CD14-positive monocyte (primary cell): ENCODE data around the gene CNTN2. TPM values are rescaled to one million over a fixed set of nuclear protein-coding genes. Genes with fewer than 3 reads are reported as not detected.

Experiments
- DNase-seq, 3 donors: peaks; one replicate each; pipeline ENCODE4 v3.0.0-alpha.2; 2011 to 2022
- H2AFZ ChIP-seq: 2 replicates; pipeline ENCODE4 v1.6.0; 2012; ENCODE audit warnings: mild to moderate bottlenecking, low read depth, low read length, inconsistent platforms; ENCODE audit not compliant: insufficient read depth, poor library complexity, severe bottlenecking
- H3K27ac ChIP-seq, 2 donors: 1 replicate in 1 of 2; 2 replicates in 1 of 2; pipeline ENCODE4 v1.5.1; 2012 to 2013; ENCODE audit warnings: low read length in 2 of 2, control low read depth in 1 of 2, inconsistent platforms in 1 of 2, low read depth in 1 of 2, mild to moderate bottlenecking in 1 of 2
- H3K27me3 ChIP-seq, 2 donors: one replicate each; pipeline versions ENCODE4 v1.6.0 to v1.6.1; 2011 to 2013; ENCODE audit warnings: low read length in 2 of 2; ENCODE audit not compliant: control insufficient read depth in 2 of 2, insufficient read depth in 2 of 2
- H3K36me3 ChIP-seq, 2 donors: replicated peaks in 1 of 2; 1 replicate in 1 of 2; 2 replicates in 1 of 2; pipeline versions ENCODE4 v1.5.1 to v1.6.1; 2012 to 2013; ENCODE audit warnings: low read length in 2 of 2, control low read depth in 1 of 2, inconsistent platforms in 1 of 2, mild to moderate bottlenecking in 1 of 2; ENCODE audit not compliant: insufficient read depth in 2 of 2, control insufficient read depth in 1 of 2
- H3K4me1 ChIP-seq, 2 donors: 1 replicate in 1 of 2; 2 replicates in 1 of 2; pipeline versions ENCODE4 v1.5.1 to v1.6.1; 2012 to 2013; ENCODE audit warnings: low read length in 2 of 2, control low read depth in 1 of 2, inconsistent platforms in 1 of 2, mild to moderate bottlenecking in 1 of 2, moderate library complexity in 1 of 2; ENCODE audit not compliant: insufficient read depth in 2 of 2, control insufficient read depth in 1 of 2
- H3K4me2 ChIP-seq: replicated peaks from 2 replicates; pipeline ENCODE3; 2012; ENCODE audit warnings: low read length, moderate library complexity, mild to moderate bottlenecking; ENCODE audit not compliant: poor library complexity, severe bottlenecking; ENCODE audit errors: extremely low read depth
- H3K4me3 ChIP-seq, 3 experiments: fragments of 200-600 bp in 1 of 3; sonication (generic) in 1 of 3; replicated peaks in 1 of 3; 1 replicate in 2 of 3; 2 replicates in 1 of 3; pipeline ENCODE4 v1.5.1; 2011 to 2013; ENCODE audit warnings: low read length in 3 of 3, mild to moderate bottlenecking in 3 of 3, control low read depth in 2 of 3, low read depth in 2 of 3, inconsistent platforms in 1 of 3, moderate library complexity in 1 of 3
- H3K79me2 ChIP-seq: 2 replicates; pipeline ENCODE4 v1.6.0; 2012; ENCODE audit warnings: mild to moderate bottlenecking, control low read depth, inconsistent platforms, low read length, moderate library complexity; ENCODE audit not compliant: insufficient read depth
- H3K9ac ChIP-seq: 2 replicates; pipeline ENCODE4 v1.6.0; 2017; ENCODE audit warnings: low read length, mild to moderate bottlenecking; ENCODE audit not compliant: insufficient read depth, poor library complexity, severe bottlenecking
- H3K9me3 ChIP-seq, 2 donors: replicated peaks in 1 of 2; 1 replicate in 1 of 2; 2 replicates in 1 of 2; pipeline versions ENCODE4 v1.5.1 to v1.6.1; 2012 to 2013; ENCODE audit warnings: low read length in 2 of 2, control low read depth in 1 of 2; ENCODE audit not compliant: control insufficient read depth in 1 of 2, insufficient read depth in 1 of 2
- H4K20me1 ChIP-seq: 2 replicates; pipeline ENCODE4 v1.6.0; 2012; ENCODE audit warnings: mild to moderate bottlenecking, low read length, control low read depth, moderate library complexity; ENCODE audit not compliant: insufficient read depth
- H3K27ac Mint-ChIP-seq, 7 donors: one replicate each; pipeline ENCODE4 v1.8.0; 2020; ENCODE audit warnings: mild to moderate bottlenecking in 7 of 7, mixed read lengths in 7 of 7, moderate library complexity in 6 of 7, inconsistent platforms in 2 of 7
- H3K27me3 Mint-ChIP-seq, 3 donors: one replicate each; pipeline ENCODE4 v1.8.0; 2021 to 2022; ENCODE audit warnings: low read depth in 3 of 3, mild to moderate bottlenecking in 3 of 3, mixed read lengths in 3 of 3, moderate library complexity in 3 of 3, inconsistent platforms in 1 of 3
- H3K36me3 Mint-ChIP-seq, 2 donors: one replicate each; pipeline ENCODE4 v1.8.0; 2020; ENCODE audit warnings: mixed read lengths in 2 of 2, inconsistent platforms in 1 of 2, mild to moderate bottlenecking in 1 of 2
- H3K4me1 Mint-ChIP-seq: one replicate; pipeline ENCODE4 v1.8.0; 2020; ENCODE audit warnings: mild to moderate bottlenecking, mixed read lengths
- H3K4me3 Mint-ChIP-seq, 2 donors: one replicate each; pipeline ENCODE4 v1.8.0; 2020; ENCODE audit warnings: mild to moderate bottlenecking in 2 of 2, mixed read lengths in 2 of 2, moderate library complexity in 1 of 2
- H3K9me3 Mint-ChIP-seq, 7 donors: one replicate each; pipeline ENCODE4 v1.8.0; 2020 to 2022; ENCODE audit warnings: mixed read lengths in 7 of 7, mild to moderate bottlenecking in 6 of 7, moderate library complexity in 6 of 7, inconsistent platforms in 2 of 7
- WGBS: methylation state at CpG from one replicate; pipeline ENCODE4 v1.1.5; 2013; ENCODE audit warnings: missing lambda C conversion rate; ENCODE audit not compliant: insufficient coverage; 5-methylcytosine and 5-hydroxymethylcytosine counted together
- intact Hi-C, 2 donors: fragments of 100-400 bp; cut with micrococcal nuclease; formaldehyde crosslinking; loops; one replicate each; pipeline versions ENCODE4 v1.15.0 to v1.15.1; 2023
- polyA plus RNA-seq, 3 donors: library from polyadenylated mRNA; depleted of rRNA in 1 of 3; unstranded in 2 of 3; stranded (reverse) in 1 of 3; fragments of 300-500 nt in 2 of 3; fragments of >200 nt in 1 of 3; fragmentation: Illumina TruSeq in 2 of 3; gene quantifications; 1 replicate in 2 of 3; 2 replicates in 1 of 3; pipeline ENCODE4 v1.2.3, GENCODE V29; 2012 to 2021
- TF ChIP-seq, protein P1 (sequence below): fragments of 200-600 bp; IDR thresholded peaks from one replicate; pipeline ENCODE4 v1.8.0; 2022; ENCODE audit warnings: antibody characterized with exemption, mild to moderate bottlenecking

Gene CNTN2
- polyA plus RNA-seq, 3 donors = not detected

DNA sequence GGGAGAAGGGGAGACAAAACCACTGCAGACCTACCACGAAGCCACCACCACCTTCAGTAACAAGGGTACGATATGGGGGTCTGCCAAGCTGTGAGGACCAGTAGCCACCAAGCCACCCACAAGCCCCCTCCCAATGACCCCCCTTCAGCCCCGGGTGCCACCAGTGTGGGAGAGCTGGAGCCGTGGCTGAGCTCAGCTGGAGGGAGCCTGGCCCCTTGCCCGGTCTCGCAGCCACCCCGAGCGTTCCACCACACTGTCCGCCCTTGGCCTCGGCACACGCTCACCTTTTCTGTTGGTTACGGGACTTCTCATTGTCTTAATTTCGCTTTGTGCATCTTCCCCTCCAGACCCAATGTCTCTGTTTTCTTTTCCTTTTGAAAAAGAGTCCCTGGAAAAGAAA is 26.4 kb upstream of the CNTN2 start:
- Histone ChIP-seq H3K9ac (no peak overlapping the region), H3K9me3 (no peaks in the 10 kb centered on the region), H3K27ac (no peak overlapping the region), H3K79me2 (no peaks in the 10 kb centered on the region), H3K4me1 (no peaks in the 10 kb centered on the region), H3K27me3 (no peaks in the 10 kb centered on the region), H3K4me3 (no peak overlapping the region), H2AFZ (no peak overlapping the region), H4K20me1 (no peaks in the 10 kb centered on the region), H3K4me2 (no peak overlapping the region), H3K36me3 (no peaks in the 10 kb centered on the region)
- TF ChIP-seq, protein P1, sequence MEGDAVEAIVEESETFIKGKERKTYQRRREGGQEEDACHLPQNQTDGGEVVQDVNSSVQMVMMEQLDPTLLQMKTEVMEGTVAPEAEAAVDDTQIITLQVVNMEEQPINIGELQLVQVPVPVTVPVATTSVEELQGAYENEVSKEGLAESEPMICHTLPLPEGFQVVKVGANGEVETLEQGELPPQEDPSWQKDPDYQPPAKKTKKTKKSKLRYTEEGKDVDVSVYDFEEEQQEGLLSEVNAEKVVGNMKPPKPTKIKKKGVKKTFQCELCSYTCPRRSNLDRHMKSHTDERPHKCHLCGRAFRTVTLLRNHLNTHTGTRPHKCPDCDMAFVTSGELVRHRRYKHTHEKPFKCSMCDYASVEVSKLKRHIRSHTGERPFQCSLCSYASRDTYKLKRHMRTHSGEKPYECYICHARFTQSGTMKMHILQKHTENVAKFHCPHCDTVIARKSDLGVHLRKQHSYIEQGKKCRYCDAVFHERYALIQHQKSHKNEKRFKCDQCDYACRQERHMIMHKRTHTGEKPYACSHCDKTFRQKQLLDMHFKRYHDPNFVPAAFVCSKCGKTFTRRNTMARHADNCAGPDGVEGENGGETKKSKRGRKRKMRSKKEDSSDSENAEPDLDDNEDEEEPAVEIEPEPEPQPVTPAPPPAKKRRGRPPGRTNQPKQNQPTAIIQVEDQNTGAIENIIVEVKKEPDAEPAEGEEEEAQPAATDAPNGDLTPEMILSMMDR = no peak
- Mint-ChIP-seq H3K27ac (no peak overlapping the region), H3K36me3 (no peaks in the 10 kb centered on the region), H3K9me3 (peaks cover 0 to 2% (median 0%) of the 10 kb centered on the region in 7 donors), H3K27me3 (peaks cover 1 to 7% (median 5%) of the 10 kb centered on the region in 3 donors), H3K4me1 (peaks cover 6% of the 10 kb centered on the region), H3K4me3 (no peak overlapping the region)
- intact Hi-C loops = no loop called here
- no peak for DNase-seq
- 100% methylated on average over 11 of the region's 13 CpGs for WGBS

GRCh38 chr1:205017001-205017400 is 26.0 kb upstream of the CNTN2 start:
- intact Hi-C loops = no loop called here
- H4K20me1 ChIP-seq = no peaks in the 10 kb centered on the region
- H3K9me3 Mint-ChIP-seq = peaks cover 0 to 2% (median 0%) of the 10 kb centered on the region in 7 donors
- no peak overlapping the region for H3K4me3 ChIP-seq
- no peaks in the 10 kb centered on the region for H3K36me3 Mint-ChIP-seq
- 100% methylated on average over 1 of the region's 6 CpGs for WGBS
- no peak overlapping the region for H2AFZ ChIP-seq
- H3K4me3 Mint-ChIP-seq = no peak overlapping the region
- no peak overlapping the region for H3K4me2 ChIP-seq
- peaks cover 6% of the 10 kb centered on the region for H3K4me1 Mint-ChIP-seq
- no peaks in the 10 kb centered on the region for H3K36me3 ChIP-seq
- H3K9ac ChIP-seq = no peak overlapping the region
- no peaks in the 10 kb centered on the region for H3K9me3 ChIP-seq
- H3K27me3 Mint-ChIP-seq = peaks cover 1 to 7% (median 5%) of the 10 kb centered on the region in 3 donors
- peak overlapping the region in 1 of 7 donors; percentile 16 for H3K27ac Mint-ChIP-seq
- DNase-seq = no peak
- H3K27me3 ChIP-seq = no peaks in the 10 kb centered on the region
- no peak overlapping the region for H3K27ac ChIP-seq
- no peaks in the 10 kb centered on the region for H3K79me2 ChIP-seq
- TF ChIP-seq, protein P1 = no peak
- H3K4me1 ChIP-seq = no peaks in the 10 kb centered on the region
